GM06990 (cell line): Measurements from ENCODE around the gene NDUFA12.
"Not testable (repeated sequence)": the region's sequence is repeated elsewhere in the genome, so short reads cannot be mapped to it uniquely, and the experiment has no call there.

ENCODE experiments used
- DNase-seq: peaks from one replicate; pipeline ENCODE4 v3.0.0-alpha.2; 2011; ENCODE audit not compliant: insufficient read length; ENCODE audit errors: extremely low read depth
- H3K27me3 ChIP-seq: replicated peaks from 2 replicates; pipeline ENCODE4 v1.6.0; 2011; ENCODE audit warnings: low read length; ENCODE audit not compliant: control insufficient read depth, insufficient read depth
- H3K36me3 ChIP-seq: 2 replicates; pipeline ENCODE4 v1.5.1; 2011; ENCODE audit warnings: low read length; ENCODE audit not compliant: control insufficient read depth, insufficient read depth
- H3K4me3 ChIP-seq: replicated peaks from 2 replicates; pipeline ENCODE4 v1.5.1; 2011; ENCODE audit warnings: low read depth, mild to moderate bottlenecking, control low read depth, low read length
- TF ChIP-seq, protein P1 (sequence below): IDR thresholded peaks from 2 replicates; pipeline ENCODE4 v1.5.1; 2011; ENCODE audit warnings: low read length, control low read depth, mild to moderate bottlenecking, inconsistent platforms; ENCODE audit not compliant: insufficient read depth, poor library complexity, severe bottlenecking

NDUFA12 gene

DNA sequence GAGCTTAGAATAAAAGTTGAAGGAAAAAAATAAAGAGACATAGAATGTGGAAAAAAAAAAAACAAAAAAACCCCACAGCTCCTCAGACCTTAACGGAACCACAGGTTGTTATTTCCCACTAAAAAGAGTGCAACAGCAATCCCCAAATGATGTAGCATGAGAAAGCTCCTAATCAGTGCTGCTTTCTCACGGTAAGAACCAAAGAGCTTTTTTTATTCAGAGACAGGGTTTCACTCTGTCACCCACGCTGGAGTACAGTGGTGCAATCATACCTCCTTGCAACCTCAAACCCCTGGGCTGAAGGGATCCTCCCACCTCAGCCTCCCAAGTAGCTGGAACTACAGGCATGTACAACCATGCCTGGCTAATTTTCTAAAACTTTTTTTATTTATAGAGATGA is 13.3 kb downstream of the NDUFA12 start:
- no peaks in the 10 kb centered on the region for H3K27me3 ChIP-seq
- no peak overlapping the region for H3K4me3 ChIP-seq
- TF ChIP-seq, protein P1, sequence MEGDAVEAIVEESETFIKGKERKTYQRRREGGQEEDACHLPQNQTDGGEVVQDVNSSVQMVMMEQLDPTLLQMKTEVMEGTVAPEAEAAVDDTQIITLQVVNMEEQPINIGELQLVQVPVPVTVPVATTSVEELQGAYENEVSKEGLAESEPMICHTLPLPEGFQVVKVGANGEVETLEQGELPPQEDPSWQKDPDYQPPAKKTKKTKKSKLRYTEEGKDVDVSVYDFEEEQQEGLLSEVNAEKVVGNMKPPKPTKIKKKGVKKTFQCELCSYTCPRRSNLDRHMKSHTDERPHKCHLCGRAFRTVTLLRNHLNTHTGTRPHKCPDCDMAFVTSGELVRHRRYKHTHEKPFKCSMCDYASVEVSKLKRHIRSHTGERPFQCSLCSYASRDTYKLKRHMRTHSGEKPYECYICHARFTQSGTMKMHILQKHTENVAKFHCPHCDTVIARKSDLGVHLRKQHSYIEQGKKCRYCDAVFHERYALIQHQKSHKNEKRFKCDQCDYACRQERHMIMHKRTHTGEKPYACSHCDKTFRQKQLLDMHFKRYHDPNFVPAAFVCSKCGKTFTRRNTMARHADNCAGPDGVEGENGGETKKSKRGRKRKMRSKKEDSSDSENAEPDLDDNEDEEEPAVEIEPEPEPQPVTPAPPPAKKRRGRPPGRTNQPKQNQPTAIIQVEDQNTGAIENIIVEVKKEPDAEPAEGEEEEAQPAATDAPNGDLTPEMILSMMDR: no peak
- H3K36me3 ChIP-seq: peaks cover 4% of the 10 kb centered on the region
- no peak for DNase-seq

DNA sequence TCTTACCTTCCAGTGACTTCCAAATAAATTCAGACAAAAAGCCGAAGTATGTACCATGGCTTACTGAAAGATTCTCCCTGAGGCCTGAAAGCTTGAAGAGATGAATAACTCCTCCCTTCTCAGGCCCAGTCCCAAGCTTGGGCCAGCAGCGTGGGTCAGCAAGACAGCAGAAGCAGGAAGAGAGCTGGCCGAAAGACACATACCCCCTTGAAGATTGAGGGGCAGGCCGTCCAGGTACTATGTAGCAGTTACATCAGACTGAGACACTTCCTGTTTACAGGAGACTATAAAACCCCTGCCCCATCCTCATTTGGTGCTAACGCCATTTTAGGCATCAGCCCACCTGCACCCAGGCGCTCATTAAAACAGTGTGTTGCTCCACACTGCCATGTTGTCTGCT is 15.0 kb downstream of the NDUFA12 start:
- Histone ChIP-seq H3K4me3 (no peak overlapping the region), H3K27me3 (no peaks in the 10 kb centered on the region), H3K36me3 (peaks cover under 1% of the 10 kb centered on the region)
- TF ChIP-seq, protein P1: no peak
- no peak for DNase-seq

DNA sequence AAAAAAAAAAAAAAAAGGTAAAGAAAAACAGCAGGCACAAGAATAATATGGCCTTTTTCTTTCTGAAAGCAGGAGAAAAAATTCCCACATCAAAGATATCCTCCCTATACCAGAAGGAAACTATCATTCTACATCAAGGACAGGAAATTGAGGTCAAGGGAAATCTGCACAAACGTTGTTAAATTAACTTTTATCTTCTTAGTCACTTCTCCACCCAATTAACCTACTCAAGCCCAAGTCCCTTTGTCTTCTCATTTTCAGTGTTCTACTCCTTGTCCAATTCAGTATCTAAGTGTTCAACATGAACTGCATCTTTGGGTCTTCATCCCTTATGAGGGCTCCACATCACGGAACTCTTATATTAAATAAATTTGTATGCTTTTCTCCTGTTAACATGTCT is 15.7 kb downstream of the NDUFA12 start:
- TF ChIP-seq, protein P1: no peak
- Histone ChIP-seq H3K27me3 (no peaks in the 10 kb centered on the region), H3K36me3 (peaks cover 2% of the 10 kb centered on the region), H3K4me3 (no peak overlapping the region)
- DNase-seq: no peak

DNA sequence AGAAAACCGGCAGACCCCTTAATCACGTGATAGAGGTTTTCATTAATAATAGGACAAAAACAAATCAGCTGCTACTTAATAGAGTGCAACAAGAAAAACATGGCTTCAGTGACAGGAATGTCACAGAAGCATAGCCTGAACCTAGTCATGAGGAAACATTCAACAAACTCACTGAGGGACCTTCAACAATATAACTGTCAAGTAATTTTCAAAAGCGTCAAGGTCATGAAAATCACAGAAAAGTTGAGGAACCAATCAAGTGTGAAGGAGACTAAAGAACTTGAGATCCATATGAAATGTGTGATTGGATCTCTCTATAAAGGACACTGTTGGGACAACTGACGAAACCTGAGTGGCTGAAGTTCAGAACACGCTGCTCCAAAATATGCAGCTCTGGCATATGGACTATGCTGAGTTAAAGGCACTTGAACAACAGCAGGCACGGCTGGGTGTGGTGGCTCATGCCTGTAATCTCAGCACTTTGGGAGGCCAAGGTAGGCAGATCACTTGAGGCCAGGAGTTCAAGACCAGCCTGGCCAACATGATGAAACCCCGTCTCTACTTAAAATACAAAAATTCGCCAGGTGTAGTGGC is 16.3 kb downstream of the NDUFA12 start:
- Histone ChIP-seq H3K36me3 (peaks cover 2% of the 10 kb centered on the region), H3K27me3 (no peaks in the 10 kb centered on the region), H3K4me3 (no peak overlapping the region)
- DNase-seq: no peak
- TF ChIP-seq, protein P1: no peak

DNA sequence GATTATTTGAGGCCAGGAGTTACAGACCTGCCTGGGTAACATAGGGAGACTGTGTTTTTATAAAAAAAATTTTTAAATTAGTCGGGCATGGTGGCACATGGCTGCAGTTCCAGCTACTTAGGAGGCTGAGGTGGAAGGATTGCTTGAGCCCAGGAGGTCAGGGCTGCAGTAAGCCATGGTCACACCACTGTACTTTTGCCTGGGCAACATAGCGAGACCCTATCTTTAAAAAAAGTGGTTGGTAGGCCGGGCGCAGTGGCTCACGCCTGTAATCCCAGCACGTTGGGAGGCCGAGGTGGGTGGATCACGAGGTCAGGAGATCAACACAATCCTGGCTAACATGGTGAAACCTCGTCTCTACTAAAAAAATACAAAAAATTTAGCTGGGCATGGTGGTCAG is 18.4 kb downstream of the NDUFA12 start:
- H3K36me3 ChIP-seq, H3K4me3 ChIP-seq, DNase-seq, H3K27me3 ChIP-seq: not testable (repeated sequence)

DNA sequence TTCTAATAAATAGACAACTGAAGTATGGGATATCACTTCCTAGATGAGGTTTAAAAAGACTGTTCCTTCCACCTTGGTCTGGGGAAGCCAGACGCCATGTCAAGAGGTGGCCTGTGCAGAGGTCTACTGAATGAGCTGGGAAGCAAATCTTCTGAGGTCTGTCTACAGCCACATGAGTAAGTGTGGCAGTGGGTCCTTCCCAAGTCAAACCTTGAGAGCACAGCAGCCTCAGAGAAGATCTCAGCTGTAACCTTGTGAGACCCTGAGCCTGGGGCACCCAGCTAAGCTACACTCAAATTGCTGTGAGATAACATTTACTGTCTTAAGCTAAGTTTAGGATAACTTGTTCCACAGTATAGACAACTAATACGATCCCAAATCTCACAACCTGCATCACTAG is 20.2 kb downstream of the NDUFA12 start:
- Histone ChIP-seq H3K36me3 (peaks cover 2% of the 10 kb centered on the region), H3K4me3 (no peak overlapping the region), H3K27me3 (no peaks in the 10 kb centered on the region)
- DNase-seq: no peak
- TF ChIP-seq, protein P1: no peak
